Effector memory CD8-positive, alpha-beta T cell (primary cell): ENCODE data around the gene MRPL50.

Experiments
- ATAC-seq: fragments of 150-1000 bp; cut with Tn5 transposase; replicated peaks from 2 replicates; pipeline ENCODE4 v1.10.0; 2021; ENCODE audit warnings: mild to moderate bottlenecking, moderate library complexity
- DNase-seq, 3 experiments: peaks; one replicate each; pipeline ENCODE4 v3.0.0; 2021
- H3K27ac Mint-ChIP-seq, 2 donors: one replicate each; pipeline ENCODE4 v1.8.0; 2022; ENCODE audit warnings: mild to moderate bottlenecking in 2 of 2, mixed read lengths in 2 of 2, moderate library complexity in 2 of 2
- H3K27me3 Mint-ChIP-seq, 2 donors: one replicate each; pipeline ENCODE4 v1.8.0; 2022; ENCODE audit warnings: mixed read lengths in 2 of 2
- H3K36me3 Mint-ChIP-seq: one replicate; pipeline ENCODE4 v1.8.0; 2022; ENCODE audit warnings: mild to moderate bottlenecking, moderate library complexity, mixed read lengths; ENCODE audit not compliant: insufficient read depth
- H3K4me1 Mint-ChIP-seq, 2 donors: one replicate each; pipeline ENCODE4 v1.8.0; 2022; ENCODE audit warnings: low read depth in 2 of 2, mixed read lengths in 2 of 2
- H3K4me3 Mint-ChIP-seq, 2 donors: one replicate each; pipeline ENCODE4 v1.8.0; 2022; ENCODE audit warnings: mild to moderate bottlenecking in 2 of 2, mixed read lengths in 2 of 2, moderate library complexity in 2 of 2
- H3K9me3 Mint-ChIP-seq, 2 donors: one replicate each; pipeline ENCODE4 v1.8.0; 2022; ENCODE audit warnings: mixed read lengths in 2 of 2
- total RNA-seq, 9 experiments: gene quantifications; one replicate each; lab custom pipeline; 2026; lab: John Stamatoyannopoulos, UW

Gene MRPL50
- 9.4 to 70.4 (median 49.3) reads per million in 9 experiments for total RNA-seq

GRCh38 chr9:101398068-101398929 lies at the start of gene MRPL50, which contains the start of gene ZNF189:
Gene MRPL50, minus strand, starts transcription at chr9:101398618. Its CDS starts 26 bp downstream, at chr9:101398592.
Gene ZNF189, plus strand, starts transcription at chr9:101398851. Its CDS starts 306 bp downstream, at chr9:101399157.
- ATAC-seq: peak; percentile 93
- no peaks in the 10 kb centered on the region for H3K9me3 Mint-ChIP-seq
- peak; percentile 94 to 96 (median 96) for DNase-seq
- peak within 1 kb of the TSS; percentile 95 to 96 for H3K4me3 Mint-ChIP-seq
- H3K36me3 Mint-ChIP-seq: peaks cover 25% of the 10 kb centered on the region
- H3K4me1 Mint-ChIP-seq: peaks cover 45 to 77% of the 10 kb centered on the region in 2 donors
- H3K27ac Mint-ChIP-seq: peak within 1 kb of the TSS; percentile 98 to 99
- no peaks in the 10 kb centered on the region for H3K27me3 Mint-ChIP-seq

- Mint-ChIP-seq H3K27me3 (peaks cover 65 to 67% of the 10 kb centered on the region in 2 donors), H3K27ac (no peak overlapping the region), H3K4me1 (peaks cover 6 to 8% of the 10 kb centered on the region in 2 donors)
These were observed 48.3 kb upstream of the MRPL50 start for GRCh38 chr9:101446732-101447131.

GRCh38 chr9:101445353-101446029 lies 47.1 kb upstream of the MRPL50 start:
- DNase-seq (no peak), ATAC-seq (no peak)
- Mint-ChIP-seq H3K27me3 (peaks cover 66% of the 10 kb centered on the region in 2 donors), H3K36me3 (peaks cover 2% of the 10 kb centered on the region), H3K4me1 (peaks cover 6 to 8% of the 10 kb centered on the region in 2 donors), H3K27ac (no peak overlapping the region), H3K4me3 (no peak overlapping the region), H3K9me3 (no peaks in the 10 kb centered on the region)

More at GRCh38 chr9:101446732-101447131, 48.3 kb upstream of the MRPL50 start:
- Mint-ChIP-seq H3K9me3 (no peaks in the 10 kb centered on the region), H3K36me3 (peaks cover 2% of the 10 kb centered on the region), H3K4me3 (no peak overlapping the region)
- no peak for ATAC-seq
- DNase-seq: no peak

DNA sequence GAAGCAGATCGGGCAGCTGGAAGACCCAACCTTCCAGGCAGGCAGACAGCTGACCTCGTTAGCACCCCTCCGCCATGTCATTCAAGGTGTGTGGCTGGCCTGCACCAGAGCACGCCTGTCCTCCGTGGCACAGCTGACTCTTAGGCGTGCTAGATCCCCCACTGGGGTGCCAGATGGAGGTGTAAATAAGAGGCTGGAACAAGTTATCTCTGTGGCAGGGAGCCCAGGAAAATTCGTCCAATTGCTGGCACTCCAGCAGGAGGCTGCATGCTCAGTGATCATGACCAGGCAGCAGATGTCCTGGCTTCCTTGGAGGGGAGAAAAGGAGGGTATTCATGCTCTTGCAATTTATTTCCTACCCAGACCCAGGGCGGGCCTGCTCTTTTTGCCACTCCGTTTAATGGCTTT lies 45.0 kb upstream of the MRPL50 start:
- no peaks in the 10 kb centered on the region for H3K36me3 Mint-ChIP-seq
- H3K27me3 Mint-ChIP-seq: peaks cover 63 to 64% of the 10 kb centered on the region in 2 donors
- H3K9me3 Mint-ChIP-seq: no peaks in the 10 kb centered on the region
- H3K4me3 Mint-ChIP-seq: no peak overlapping the region
- no peak for ATAC-seq
- no peak overlapping the region for H3K27ac Mint-ChIP-seq
- peaks cover under 1% of the 10 kb centered on the region in 2 donors for H3K4me1 Mint-ChIP-seq
- no peak for DNase-seq

DNA sequence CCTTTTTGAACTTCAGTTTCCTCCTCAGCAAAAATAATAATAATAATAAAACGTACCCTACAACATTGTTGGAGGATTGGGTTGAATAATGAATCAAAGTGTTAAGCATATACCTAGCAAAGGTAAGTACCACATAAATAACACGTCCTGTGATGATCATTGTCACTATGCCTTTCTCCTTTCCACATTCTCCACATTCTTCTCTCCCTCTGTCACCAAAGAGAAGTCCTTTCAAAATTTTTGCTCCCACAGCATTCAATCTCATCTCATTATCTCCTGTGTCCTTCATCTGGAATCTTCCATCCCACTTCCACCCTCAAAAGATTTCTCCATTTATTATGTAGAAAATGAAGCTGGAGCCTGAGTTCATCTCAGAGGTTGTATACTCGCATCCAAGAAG lies 44.3 kb upstream of the MRPL50 start:
- Mint-ChIP-seq H3K4me1 (no peaks in the 10 kb centered on the region), H3K4me3 (no peak overlapping the region), H3K27ac (no peak overlapping the region), H3K27me3 (peaks cover 60 to 64% of the 10 kb centered on the region in 2 donors), H3K36me3 (no peaks in the 10 kb centered on the region), H3K9me3 (no peaks in the 10 kb centered on the region)
- ATAC-seq (no peak), DNase-seq (no peak)

DNA sequence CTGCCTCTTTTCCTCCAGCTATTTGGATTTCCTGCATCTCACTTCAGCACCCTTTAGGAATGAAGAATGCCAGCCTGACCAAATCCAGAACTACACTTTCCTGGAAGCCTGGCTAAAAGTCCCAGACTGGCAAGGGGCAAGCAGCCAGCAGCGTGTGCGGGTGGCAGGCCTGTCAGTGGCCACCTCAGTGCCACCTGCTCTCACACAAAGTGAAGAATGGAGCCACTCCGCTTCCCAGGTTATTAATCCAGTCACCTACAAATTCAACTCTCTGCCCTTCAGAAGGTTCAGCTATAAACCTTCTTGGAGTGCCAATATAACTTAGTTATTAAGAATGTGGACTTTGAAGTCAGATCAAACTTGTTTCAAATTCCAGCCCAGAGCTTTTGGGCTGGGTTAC lies 43.9 kb upstream of the MRPL50 start:
- no peak overlapping the region for H3K27ac Mint-ChIP-seq
- DNase-seq: no peak
- H3K36me3 Mint-ChIP-seq: no peaks in the 10 kb centered on the region
- H3K4me3 Mint-ChIP-seq: no peak overlapping the region
- ATAC-seq: no peak
- H3K4me1 Mint-ChIP-seq: no peaks in the 10 kb centered on the region
- H3K9me3 Mint-ChIP-seq: no peaks in the 10 kb centered on the region
- H3K27me3 Mint-ChIP-seq: peaks cover 64 to 69% of the 10 kb centered on the region in 2 donors

DNA sequence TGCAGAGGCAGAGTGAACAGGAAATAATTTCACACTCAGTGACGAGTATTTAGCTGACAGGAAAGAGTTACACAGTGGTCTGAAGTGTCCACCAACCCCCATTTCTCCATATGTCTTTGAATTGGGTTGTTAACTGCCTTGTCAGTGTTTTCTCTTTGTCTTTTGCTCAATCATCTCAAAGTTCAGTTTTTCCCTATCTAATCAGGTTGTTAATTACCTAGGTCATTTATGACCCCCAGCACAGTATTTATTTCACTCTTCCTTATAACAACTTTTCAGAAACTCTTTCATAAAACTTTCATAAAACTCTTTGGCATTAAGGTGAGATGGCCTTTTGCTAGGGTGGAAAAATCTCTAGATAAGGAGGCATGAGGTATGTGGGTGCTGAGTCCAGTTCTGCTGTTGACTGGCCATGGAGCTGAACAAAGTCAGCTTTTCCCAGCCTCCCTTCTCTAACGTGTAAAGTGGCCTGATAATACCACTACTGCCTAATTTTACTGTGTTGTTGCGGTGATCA lies 42.4 kb upstream of the MRPL50 start:
- no peak for ATAC-seq
- peaks cover 66 to 69% of the 10 kb centered on the region in 2 donors for H3K27me3 Mint-ChIP-seq
- DNase-seq: no peak
- no peak overlapping the region for H3K27ac Mint-ChIP-seq
- H3K4me1 Mint-ChIP-seq: no peaks in the 10 kb centered on the region
- H3K4me3 Mint-ChIP-seq: no peak overlapping the region
- H3K36me3 Mint-ChIP-seq: no peaks in the 10 kb centered on the region
- H3K9me3 Mint-ChIP-seq: no peaks in the 10 kb centered on the region

DNA sequence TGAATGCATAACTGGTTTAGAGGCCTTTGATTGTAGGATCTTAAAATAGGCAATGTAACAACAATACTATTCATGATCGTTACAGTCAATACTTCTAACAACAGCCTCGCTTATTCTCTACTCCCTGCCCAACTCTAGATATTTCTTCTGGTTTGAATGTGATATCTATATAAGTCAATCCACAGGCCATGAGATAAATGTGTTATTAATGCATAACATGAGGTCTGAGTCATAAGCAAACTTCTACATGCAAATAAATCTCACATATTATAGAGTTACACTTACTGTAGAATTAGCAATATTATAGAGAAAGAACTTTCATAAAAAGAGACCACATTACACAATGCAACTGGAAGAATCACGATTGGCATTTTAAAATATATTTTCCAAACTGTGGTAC lies 40.1 kb upstream of the MRPL50 start:
- no peaks in the 10 kb centered on the region for H3K9me3 Mint-ChIP-seq
- no peaks in the 10 kb centered on the region for H3K36me3 Mint-ChIP-seq
- DNase-seq (no peak), ATAC-seq (no peak)
- H3K4me3 Mint-ChIP-seq: no peak overlapping the region
- H3K4me1 Mint-ChIP-seq: no peaks in the 10 kb centered on the region
- H3K27ac Mint-ChIP-seq: no peak overlapping the region
- peaks cover 63% of the 10 kb centered on the region in 2 donors for H3K27me3 Mint-ChIP-seq

DNA sequence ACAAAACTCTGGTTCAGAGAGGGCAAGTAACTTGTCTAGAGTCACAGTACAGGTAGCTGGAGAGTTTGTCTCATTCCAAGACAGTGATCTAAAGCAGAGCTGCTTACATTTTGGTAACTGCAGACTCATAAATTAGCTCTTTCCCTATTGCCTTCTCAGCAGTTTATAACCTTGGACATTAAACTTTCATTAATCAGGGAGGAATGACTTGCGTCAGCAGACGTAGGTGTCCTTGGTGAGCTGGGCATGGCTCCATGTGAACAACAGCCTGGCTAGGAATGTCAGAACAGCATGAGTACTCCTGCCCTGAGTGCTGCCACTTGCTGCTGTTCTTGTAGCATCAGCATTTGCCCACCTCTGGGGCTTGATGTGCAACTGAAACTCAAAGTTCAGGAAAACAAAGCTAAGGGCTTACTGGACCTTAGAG lies 39.4 kb upstream of the MRPL50 start:
- no peaks in the 10 kb centered on the region for H3K4me1 Mint-ChIP-seq
- no peaks in the 10 kb centered on the region for H3K9me3 Mint-ChIP-seq
- no peak overlapping the region for H3K27ac Mint-ChIP-seq
- ATAC-seq (no peak), DNase-seq (no peak)
- H3K36me3 Mint-ChIP-seq: no peaks in the 10 kb centered on the region
- H3K27me3 Mint-ChIP-seq: peaks cover 55 to 59% of the 10 kb centered on the region in 2 donors
- H3K4me3 Mint-ChIP-seq: no peak overlapping the region

GRCh38 chr9:101435601-101436079 lies 37.2 kb upstream of the MRPL50 start, which contains the start of gene ALDOB:
Gene ALDOB, minus strand, starts transcription at chr9:101435774. Its CDS starts 4,887 bp downstream, at chr9:101430887.
- peaks cover 42 to 59% of the 10 kb centered on the region in 2 donors for H3K27me3 Mint-ChIP-seq
- H3K4me1 Mint-ChIP-seq: no peaks in the 10 kb centered on the region
- H3K36me3 Mint-ChIP-seq: no peaks in the 10 kb centered on the region
- H3K4me3 Mint-ChIP-seq: no peak within 1 kb of the TSS
- no peak within 1 kb of the TSS for H3K27ac Mint-ChIP-seq
- ATAC-seq (no peak), DNase-seq (no peak)
- H3K9me3 Mint-ChIP-seq: no peaks in the 10 kb centered on the region

GRCh38 chr9:101434998-101435397 lies 36.6 kb upstream of the MRPL50 start:
- Mint-ChIP-seq H3K27me3 (peaks cover 41 to 59% of the 10 kb centered on the region in 2 donors), H3K36me3 (no peaks in the 10 kb centered on the region), H3K9me3 (no peaks in the 10 kb centered on the region), H3K4me3 (no peak overlapping the region), H3K4me1 (no peaks in the 10 kb centered on the region), H3K27ac (no peak overlapping the region)
- ATAC-seq (no peak), DNase-seq (no peak)

GRCh38 chr9:101433229-101433628 lies 34.8 kb upstream of the MRPL50 start:
- Mint-ChIP-seq H3K4me1 (no peaks in the 10 kb centered on the region), H3K27ac (no peak overlapping the region), H3K4me3 (no peak overlapping the region), H3K27me3 (peaks cover 42 to 54% of the 10 kb centered on the region in 2 donors), H3K9me3 (no peaks in the 10 kb centered on the region), H3K36me3 (no peaks in the 10 kb centered on the region)
- ATAC-seq (no peak), DNase-seq (no peak)

DNA sequence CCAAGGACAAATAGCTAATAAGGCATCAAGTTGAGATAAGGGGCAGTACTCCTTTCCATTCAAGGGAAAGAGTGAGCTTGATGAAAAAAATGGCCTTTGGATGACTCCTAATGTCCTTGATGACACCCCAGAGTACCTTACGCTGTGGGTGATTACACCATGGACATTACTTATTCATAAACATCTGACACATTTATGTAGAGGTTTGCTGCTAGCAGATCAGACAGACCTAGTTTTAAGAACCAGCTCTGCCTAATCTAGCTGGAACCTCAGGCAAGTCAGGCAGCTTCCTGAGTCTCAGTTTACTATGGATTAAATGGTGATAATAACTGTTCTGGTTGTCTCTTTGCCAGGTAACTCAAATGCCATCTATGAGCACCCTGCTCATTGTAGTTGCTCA lies 34.3 kb upstream of the MRPL50 start:
- no peak for ATAC-seq
- no peak overlapping the region for H3K4me3 Mint-ChIP-seq
- H3K27me3 Mint-ChIP-seq: peaks cover 39 to 50% of the 10 kb centered on the region in 2 donors
- H3K9me3 Mint-ChIP-seq: no peaks in the 10 kb centered on the region
- no peak for DNase-seq
- no peaks in the 10 kb centered on the region for H3K4me1 Mint-ChIP-seq
- no peak overlapping the region for H3K27ac Mint-ChIP-seq
- no peaks in the 10 kb centered on the region for H3K36me3 Mint-ChIP-seq
